SK-N-SH (cell line): ENCODE results near the gene C1orf174.

Source experiments
- CTCF ChIP-seq: fragments of 200-600 bp; sonication (generic); IDR thresholded peaks from 2 replicates; pipeline ENCODE4 v1.6.1; 2017; ENCODE audit warnings: antibody characterized with exemption, mild to moderate bottlenecking, moderate library complexity
- FOXJ3 ChIP-seq: sonication (generic); formaldehyde crosslinking; IDR thresholded peaks from 2 replicates; pipeline ENCODE4 v1.5.1; 2020; ENCODE audit warnings: mild to moderate bottlenecking, missing genetic modification reagents
- IRF3 ChIP-seq: fragments of 150-350 bp; IDR thresholded peaks from 2 replicates; pipeline ENCODE4 v1.6.1; 2016; ENCODE audit warnings: mild to moderate bottlenecking, low read depth, low read length
- NFIC ChIP-seq: IDR thresholded peaks from 2 replicates; pipeline ENCODE4 v1.4.0; 2012; ENCODE audit warnings: borderline replicate concordance
- RCOR1 ChIP-seq: fragments of 150-350 bp; IDR thresholded peaks from 2 replicates; pipeline ENCODE4 v1.6.1; 2017; ENCODE audit warnings: antibody characterized with exemption, low read length
- RFX5 ChIP-seq: IDR thresholded peaks from 2 replicates; pipeline ENCODE4 v1.6.1; 2012; ENCODE audit warnings: mild to moderate bottlenecking, improper control_type of control experiment, low read length
- TAF1 ChIP-seq: IDR thresholded peaks from 2 replicates; pipeline ENCODE4 v1.6.1; 2012; ENCODE audit warnings: low read depth, mild to moderate bottlenecking, low read length, moderate library complexity, borderline replicate concordance
- TCF12 ChIP-seq: IDR thresholded peaks from 2 replicates; pipeline ENCODE4 v1.4.0; 2012
- TEAD4 ChIP-seq: IDR thresholded peaks from 2 replicates; pipeline ENCODE4 v1.4.0; 2012; ENCODE audit warnings: mild to moderate bottlenecking, borderline replicate concordance; ENCODE audit not compliant: insufficient read depth
- USF1 ChIP-seq: IDR thresholded peaks from 2 replicates; pipeline ENCODE4 v1.4.0; 2012; ENCODE audit warnings: low read depth, borderline replicate concordance
- USF2 ChIP-seq: fragments of 150-350 bp; IDR thresholded peaks from 2 replicates; pipeline ENCODE4 v1.6.1; 2017; ENCODE audit warnings: antibody characterized with exemption, low read length, low read depth, borderline replicate concordance
- YY1 ChIP-seq: IDR thresholded peaks from 2 replicates; pipeline ENCODE4 v1.4.0; 2012; ENCODE audit warnings: low read depth, mild to moderate bottlenecking
- TF ChIP-seq, protein P1 (sequence below): IDR thresholded peaks from 2 replicates; pipeline ENCODE4 v1.6.1; 2012; ENCODE audit warnings: mild to moderate bottlenecking, low read depth, low read length, moderate library complexity

DNA sequence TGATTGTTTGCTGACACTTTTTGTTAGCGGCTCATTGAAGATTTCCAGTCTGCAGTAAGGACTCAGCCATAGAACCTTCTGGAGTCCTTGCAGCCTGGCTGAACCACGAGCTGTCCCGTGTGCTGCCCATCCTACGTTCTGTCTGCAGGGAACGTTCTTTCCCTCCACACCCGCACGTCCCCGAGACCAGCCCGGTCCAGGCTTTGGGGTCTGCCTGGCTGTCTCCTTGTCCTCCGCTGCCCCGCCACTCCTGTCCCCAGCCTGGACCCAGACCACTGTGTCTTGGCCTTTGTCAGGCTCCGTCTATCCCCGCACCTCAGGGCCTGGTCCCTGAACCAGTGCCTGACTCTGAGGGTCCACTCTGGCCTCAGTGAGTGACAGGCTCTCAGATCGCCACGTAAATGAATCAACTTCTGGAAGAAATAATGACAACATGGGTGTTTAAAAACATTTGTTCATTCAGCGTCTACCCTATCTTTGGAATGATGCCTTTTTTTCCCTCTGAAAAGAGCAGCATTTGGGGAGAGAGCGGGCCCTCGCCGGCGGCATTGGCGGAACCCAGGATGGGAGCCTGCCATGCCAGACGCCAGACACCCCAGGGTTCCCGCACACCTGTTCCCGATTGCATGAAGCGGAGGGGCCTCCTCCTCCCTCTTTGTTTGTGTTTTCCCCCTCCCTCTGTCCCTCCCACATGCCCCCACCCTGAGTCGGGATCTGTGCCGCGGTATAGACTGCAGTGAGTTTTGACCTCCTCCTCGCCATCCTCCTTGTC lies 43.9 kb upstream of the C1orf174 start:
- TF ChIP-seq CTCF (no peak), FOXJ3 (no peak), USF2 (no peak), NFIC (no peak), TAF1 (no peak), USF1 (no peak), RFX5 (no peak), TEAD4 (no peak), RCOR1 (no peak), YY1 (no peak), IRF3 (no peak), TCF12 (no peak)
- TF ChIP-seq, protein P1, sequence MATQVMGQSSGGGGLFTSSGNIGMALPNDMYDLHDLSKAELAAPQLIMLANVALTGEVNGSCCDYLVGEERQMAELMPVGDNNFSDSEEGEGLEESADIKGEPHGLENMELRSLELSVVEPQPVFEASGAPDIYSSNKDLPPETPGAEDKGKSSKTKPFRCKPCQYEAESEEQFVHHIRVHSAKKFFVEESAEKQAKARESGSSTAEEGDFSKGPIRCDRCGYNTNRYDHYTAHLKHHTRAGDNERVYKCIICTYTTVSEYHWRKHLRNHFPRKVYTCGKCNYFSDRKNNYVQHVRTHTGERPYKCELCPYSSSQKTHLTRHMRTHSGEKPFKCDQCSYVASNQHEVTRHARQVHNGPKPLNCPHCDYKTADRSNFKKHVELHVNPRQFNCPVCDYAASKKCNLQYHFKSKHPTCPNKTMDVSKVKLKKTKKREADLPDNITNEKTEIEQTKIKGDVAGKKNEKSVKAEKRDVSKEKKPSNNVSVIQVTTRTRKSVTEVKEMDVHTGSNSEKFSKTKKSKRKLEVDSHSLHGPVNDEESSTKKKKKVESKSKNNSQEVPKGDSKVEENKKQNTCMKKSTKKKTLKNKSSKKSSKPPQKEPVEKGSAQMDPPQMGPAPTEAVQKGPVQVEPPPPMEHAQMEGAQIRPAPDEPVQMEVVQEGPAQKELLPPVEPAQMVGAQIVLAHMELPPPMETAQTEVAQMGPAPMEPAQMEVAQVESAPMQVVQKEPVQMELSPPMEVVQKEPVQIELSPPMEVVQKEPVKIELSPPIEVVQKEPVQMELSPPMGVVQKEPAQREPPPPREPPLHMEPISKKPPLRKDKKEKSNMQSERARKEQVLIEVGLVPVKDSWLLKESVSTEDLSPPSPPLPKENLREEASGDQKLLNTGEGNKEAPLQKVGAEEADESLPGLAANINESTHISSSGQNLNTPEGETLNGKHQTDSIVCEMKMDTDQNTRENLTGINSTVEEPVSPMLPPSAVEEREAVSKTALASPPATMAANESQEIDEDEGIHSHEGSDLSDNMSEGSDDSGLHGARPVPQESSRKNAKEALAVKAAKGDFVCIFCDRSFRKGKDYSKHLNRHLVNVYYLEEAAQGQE = no peak
